DND-41 (cell line): ENCODE data around the gene ZNF202.

ENCODE experiments used
- ATAC-seq: fragments of 200-7000 bp; cut with Tn5 transposase; 3 replicates; pipeline ENCODE4 v1.9.1; 2021; ENCODE audit warnings: low read depth; ENCODE audit not compliant: insufficient read depth
- DNase-seq: peaks from one replicate; pipeline ENCODE4 v3.0.0-alpha.2; 2020
- H2AFZ ChIP-seq: 2 replicates; pipeline ENCODE4 v1.6.0; 2012; ENCODE audit warnings: low read depth, low read length
- H3K27ac ChIP-seq: 2 replicates; pipeline ENCODE4 v1.5.1; 2012; ENCODE audit warnings: low read length, inconsistent platforms
- H3K27me3 ChIP-seq: fragments of 200-600 bp; sonication (generic); 2 replicates; pipeline ENCODE4 v1.6.0; 2012; ENCODE audit warnings: low read length, mild to moderate bottlenecking, inconsistent platforms; ENCODE audit not compliant: insufficient read depth, poor library complexity
- H3K36me3 ChIP-seq: 2 replicates; pipeline ENCODE4 v1.5.1; 2012; ENCODE audit warnings: low read length, inconsistent platforms; ENCODE audit not compliant: insufficient read depth
- H3K4me1 ChIP-seq: 2 replicates; pipeline ENCODE4 v1.5.1; 2012; ENCODE audit warnings: mild to moderate bottlenecking, low read length; ENCODE audit not compliant: insufficient read depth
- H3K4me2 ChIP-seq: 2 replicates; pipeline ENCODE4 v1.6.0; 2012; ENCODE audit warnings: mild to moderate bottlenecking, moderate library complexity, low read length, inconsistent platforms; ENCODE audit not compliant: insufficient read depth
- H3K4me3 ChIP-seq, 2 experiments: fragments of 200-600 bp in 1 of 2; shearing (Covaris generic) in 1 of 2; 2 replicates each; pipeline ENCODE4 v1.5.1; 2012 to 2016; ENCODE audit warnings: inconsistent platforms in 2 of 2, low read length in 2 of 2, mild to moderate bottlenecking in 2 of 2, low read depth in 1 of 2, moderate library complexity in 1 of 2
- H3K79me2 ChIP-seq: 2 replicates; pipeline ENCODE4 v1.6.0; 2012; ENCODE audit warnings: low read length, inconsistent platforms; ENCODE audit not compliant: insufficient read depth
- H3K9ac ChIP-seq: 2 replicates; pipeline ENCODE4 v1.6.0; 2012; ENCODE audit warnings: low read depth, mild to moderate bottlenecking, inconsistent platforms, low read length, moderate library complexity
- H3K9me3 ChIP-seq: 2 replicates; pipeline ENCODE4 v1.5.1; 2012; ENCODE audit warnings: low read length, moderate library complexity, mild to moderate bottlenecking, inconsistent platforms; ENCODE audit not compliant: insufficient read depth, severe bottlenecking
- H4K20me1 ChIP-seq: 2 replicates; pipeline ENCODE4 v1.6.0; 2012; ENCODE audit warnings: low read length; ENCODE audit not compliant: insufficient read depth
- EZH2 ChIP-seq: IDR thresholded peaks from 3 replicates; pipeline ENCODE4 v1.6.1; 2012; ENCODE audit warnings: borderline replicate concordance, low read depth, mild to moderate bottlenecking, moderate library complexity, low read length, inconsistent platforms; ENCODE audit not compliant: severe bottlenecking
- TF ChIP-seq, protein P1 (sequence below): IDR thresholded peaks from 2 replicates; pipeline ENCODE4 v1.5.1; 2012; ENCODE audit warnings: borderline replicate concordance, low read length, moderate library complexity, mild to moderate bottlenecking; ENCODE audit not compliant: poor library complexity, severe bottlenecking; ENCODE audit errors: extremely low read depth

The ZNF202 gene

DNA sequence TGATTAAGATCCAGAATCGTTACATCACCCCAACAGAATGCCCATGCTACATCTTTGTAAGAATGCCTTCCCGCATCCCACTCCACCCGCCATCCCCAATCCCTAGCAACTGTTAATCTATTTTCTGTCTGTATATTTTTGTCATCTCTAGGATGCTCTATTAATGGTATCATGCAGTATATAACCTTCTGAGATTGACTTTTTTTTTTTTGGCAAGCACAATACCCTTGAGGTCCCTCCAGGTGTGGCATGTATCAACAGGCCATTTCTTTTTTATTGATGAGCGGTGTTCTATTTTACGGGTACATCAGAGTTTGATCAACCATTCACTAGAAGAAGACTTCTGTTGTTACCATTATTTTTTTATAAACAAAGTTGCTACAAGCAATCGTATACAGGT lies 56.9 kb downstream of the ZNF202 start:
- Histone ChIP-seq H3K9ac (no peak overlapping the region), H3K4me1 (no peaks in the 10 kb centered on the region), H3K36me3 (no peaks in the 10 kb centered on the region), H3K9me3 (no peaks in the 10 kb centered on the region), H3K27me3 (peaks cover 17% of the 10 kb centered on the region), H3K4me2 (no peak overlapping the region), H3K4me3 (no peak overlapping the region), H4K20me1 (no peaks in the 10 kb centered on the region), H3K27ac (no peak overlapping the region), H2AFZ (no peak overlapping the region), H3K79me2 (no peaks in the 10 kb centered on the region)
- TF ChIP-seq, protein P1, sequence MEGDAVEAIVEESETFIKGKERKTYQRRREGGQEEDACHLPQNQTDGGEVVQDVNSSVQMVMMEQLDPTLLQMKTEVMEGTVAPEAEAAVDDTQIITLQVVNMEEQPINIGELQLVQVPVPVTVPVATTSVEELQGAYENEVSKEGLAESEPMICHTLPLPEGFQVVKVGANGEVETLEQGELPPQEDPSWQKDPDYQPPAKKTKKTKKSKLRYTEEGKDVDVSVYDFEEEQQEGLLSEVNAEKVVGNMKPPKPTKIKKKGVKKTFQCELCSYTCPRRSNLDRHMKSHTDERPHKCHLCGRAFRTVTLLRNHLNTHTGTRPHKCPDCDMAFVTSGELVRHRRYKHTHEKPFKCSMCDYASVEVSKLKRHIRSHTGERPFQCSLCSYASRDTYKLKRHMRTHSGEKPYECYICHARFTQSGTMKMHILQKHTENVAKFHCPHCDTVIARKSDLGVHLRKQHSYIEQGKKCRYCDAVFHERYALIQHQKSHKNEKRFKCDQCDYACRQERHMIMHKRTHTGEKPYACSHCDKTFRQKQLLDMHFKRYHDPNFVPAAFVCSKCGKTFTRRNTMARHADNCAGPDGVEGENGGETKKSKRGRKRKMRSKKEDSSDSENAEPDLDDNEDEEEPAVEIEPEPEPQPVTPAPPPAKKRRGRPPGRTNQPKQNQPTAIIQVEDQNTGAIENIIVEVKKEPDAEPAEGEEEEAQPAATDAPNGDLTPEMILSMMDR = no peak
- no peak for TF ChIP-seq EZH2
- no peak for ATAC-seq
- no peak for DNase-seq

GRCh38 chr11:123683428-123684170 lies 57.9 kb downstream of the ZNF202 start:
- H3K4me1 ChIP-seq = no peaks in the 10 kb centered on the region
- peaks cover 17% of the 10 kb centered on the region for H3K27me3 ChIP-seq
- no peak overlapping the region for H3K4me2 ChIP-seq
- DNase-seq (no peak), ATAC-seq (no peak)
- no peak overlapping the region for H3K27ac ChIP-seq
- H3K36me3 ChIP-seq = no peaks in the 10 kb centered on the region
- no peaks in the 10 kb centered on the region for H3K79me2 ChIP-seq
- TF ChIP-seq, protein P1 = no peak
- no peak for TF ChIP-seq EZH2
- H4K20me1 ChIP-seq = no peaks in the 10 kb centered on the region
- no peak overlapping the region for H3K9ac ChIP-seq
- no peaks in the 10 kb centered on the region for H3K9me3 ChIP-seq
- no peak overlapping the region for H2AFZ ChIP-seq
- H3K4me3 ChIP-seq = no peak overlapping the region

DNA sequence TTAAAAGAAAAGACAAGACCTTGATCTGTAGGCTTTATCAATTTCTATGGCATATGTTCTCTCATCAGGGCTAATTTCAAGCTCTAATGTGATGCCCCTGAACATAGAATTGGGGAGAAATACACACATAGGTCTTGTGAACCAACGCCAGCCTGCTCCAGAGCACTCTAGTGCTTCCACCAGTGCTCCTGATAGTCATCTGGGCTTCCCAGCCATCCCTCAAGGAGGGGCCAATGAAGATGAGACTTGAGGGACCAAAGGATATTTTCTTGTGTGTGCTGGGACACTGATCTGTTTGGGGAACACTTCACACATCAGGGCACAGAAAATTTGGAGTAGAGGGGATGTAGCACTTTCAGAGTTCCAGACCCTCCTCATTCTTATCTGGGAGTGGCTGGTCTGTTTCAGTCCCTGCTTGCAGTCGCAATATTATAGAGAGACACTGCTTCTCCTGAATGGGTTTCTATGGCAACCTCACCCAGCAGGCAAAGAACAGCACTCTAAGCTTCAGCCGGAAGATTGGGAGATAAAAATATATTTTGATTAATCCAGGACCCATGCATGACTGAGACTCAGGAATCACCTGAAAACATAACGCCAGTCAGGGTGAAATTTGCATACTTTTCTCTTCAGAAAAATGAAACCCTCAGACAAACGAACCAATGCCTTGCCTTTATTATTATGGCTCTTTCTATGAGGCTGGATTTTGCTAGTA lies 58.6 kb downstream of the ZNF202 start:
- Histone ChIP-seq H2AFZ (no peak overlapping the region), H3K4me2 (no peak overlapping the region), H3K9me3 (no peaks in the 10 kb centered on the region), H3K27me3 (peaks cover 17% of the 10 kb centered on the region), H4K20me1 (no peaks in the 10 kb centered on the region), H3K9ac (no peak overlapping the region), H3K36me3 (no peaks in the 10 kb centered on the region), H3K27ac (no peak overlapping the region), H3K4me1 (no peaks in the 10 kb centered on the region), H3K4me3 (no peak overlapping the region), H3K79me2 (no peaks in the 10 kb centered on the region)
- no peak for ATAC-seq
- no peak for TF ChIP-seq EZH2
- TF ChIP-seq, protein P1 = no peak
- no peak for DNase-seq
